BE2C (cell line): ENCODE results near the gene PINLYP.

Source experiments
- DNase-seq: peaks from one replicate; pipeline ENCODE4 v3.0.0-alpha.2; 2020
- H3K27me3 ChIP-seq: fragments of 250-450 bp; sonication (Bioruptor Pico); 2 replicates; pipeline ENCODE4 v1.5.1; 2020; ENCODE audit warnings: mild to moderate bottlenecking
- H3K36me3 ChIP-seq: fragments of 250-450 bp; sonication (Bioruptor Pico); 2 replicates; pipeline ENCODE4 v1.5.1; 2020; ENCODE audit warnings: mild to moderate bottlenecking
- H3K4me1 ChIP-seq: fragments of 250-450 bp; sonication (Bioruptor Pico); 2 replicates; pipeline ENCODE4 v1.5.1; 2020
- H3K4me3 ChIP-seq: 2 replicates; pipeline ENCODE4 v1.5.1; 2011; ENCODE audit warnings: low read depth, low read length
- H3K9me3 ChIP-seq: fragments of 250-450 bp; sonication (Bioruptor Pico); 2 replicates; pipeline ENCODE4 v1.5.1; 2020
- CTCF ChIP-seq: IDR thresholded peaks from 2 replicates; pipeline ENCODE4 v1.5.1; 2012; ENCODE audit warnings: mild to moderate bottlenecking, low read depth, low read length

PINLYP gene

GRCh38 chr19:43607238-43608205 is 31.9 kb downstream of the PINLYP start:
- Histone ChIP-seq H3K4me1 (no peaks in the 10 kb centered on the region), H3K27me3 (no peaks in the 10 kb centered on the region), H3K4me3 (no peak overlapping the region), H3K36me3 (peaks cover 35% of the 10 kb centered on the region), H3K9me3 (no peaks in the 10 kb centered on the region)
- no peak for DNase-seq
- no peak for TF ChIP-seq CTCF

DNA sequence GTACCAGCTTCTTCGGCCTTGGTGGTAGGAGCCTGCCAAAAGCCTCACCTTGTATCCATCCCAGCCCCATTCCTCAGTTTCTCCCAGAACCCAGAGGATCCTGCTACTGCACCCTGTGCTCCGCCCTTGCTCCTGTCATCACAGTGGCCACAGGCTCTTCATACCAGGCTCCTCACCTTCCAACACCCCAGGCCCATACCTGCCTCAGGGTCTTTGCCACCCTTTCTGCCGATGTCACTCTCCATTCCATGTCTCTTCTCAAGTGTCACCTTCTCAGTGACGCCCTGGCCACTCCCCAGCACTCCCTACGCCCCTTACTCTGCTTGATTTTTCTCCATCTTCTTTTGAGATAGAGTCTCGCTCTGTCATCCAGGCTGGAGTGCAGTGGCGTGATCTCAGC is 34.3 kb downstream of the PINLYP start:
- peaks cover 41% of the 10 kb centered on the region for H3K36me3 ChIP-seq
- DNase-seq: no peak

DNA sequence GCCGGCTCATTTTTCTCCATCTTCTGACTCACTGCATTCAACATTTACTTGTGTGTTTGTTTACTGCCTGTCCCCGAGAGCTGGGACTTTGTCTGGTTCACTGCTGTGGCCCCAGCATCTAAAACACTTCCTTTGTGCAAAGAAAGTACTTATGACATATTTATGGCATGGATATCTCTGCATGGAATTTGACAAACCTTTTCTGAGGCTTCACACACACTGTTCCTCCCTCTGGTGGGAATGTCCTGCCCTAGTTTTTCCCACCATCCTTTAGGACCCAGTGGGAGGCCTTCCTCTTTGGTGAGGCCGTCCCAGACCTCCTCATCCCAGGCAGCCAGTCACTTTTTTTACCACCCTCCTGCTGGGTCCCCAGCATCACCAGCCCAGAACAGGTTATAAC is 34.9 kb downstream of the PINLYP start:
- no peaks in the 10 kb centered on the region for H3K9me3 ChIP-seq
- no peak for TF ChIP-seq CTCF
- peaks cover 41% of the 10 kb centered on the region for H3K36me3 ChIP-seq
- no peak for DNase-seq
- no peaks in the 10 kb centered on the region for H3K4me1 ChIP-seq
- H3K4me3 ChIP-seq: no peak overlapping the region
- no peaks in the 10 kb centered on the region for H3K27me3 ChIP-seq

More for the DNA sequence above, 34.3 kb downstream of the PINLYP start:
- no peaks in the 10 kb centered on the region for H3K9me3 ChIP-seq
- H3K4me3 ChIP-seq: no peak overlapping the region
- no peaks in the 10 kb centered on the region for H3K27me3 ChIP-seq
- TF ChIP-seq CTCF: no peak
- H3K4me1 ChIP-seq: no peaks in the 10 kb centered on the region

DNA sequence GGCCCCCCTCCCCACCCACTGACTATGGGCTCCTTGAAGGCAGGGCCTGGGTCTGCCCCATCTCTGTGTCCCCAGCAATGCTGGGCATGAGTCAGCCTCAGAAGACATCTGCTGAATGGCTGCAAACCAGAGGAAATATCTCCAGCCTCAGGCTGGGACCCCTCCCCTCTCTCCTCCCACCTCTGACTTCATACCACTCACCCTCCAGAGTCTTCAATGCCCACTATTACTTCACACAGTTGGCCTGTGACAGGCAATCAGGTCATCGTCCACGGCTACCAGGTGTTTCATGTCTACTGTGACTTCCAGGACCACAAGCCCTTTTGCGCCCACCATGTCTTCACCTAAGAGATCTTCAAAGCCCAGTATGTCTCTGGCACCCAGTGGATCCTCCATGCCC is 36.2 kb downstream of the PINLYP start, which contains the start of gene SRRM5:
TSS of gene SRRM5 (plus strand) at position 301 of the 400 bp plus-strand sequence. CDS start at position 335, 34 bp downstream.
- no peak for TF ChIP-seq CTCF
- no peaks in the 10 kb centered on the region for H3K4me1 ChIP-seq
- no peak for DNase-seq
- no peak within 1 kb of the TSS for H3K4me3 ChIP-seq
- peaks cover 36% of the 10 kb centered on the region for H3K36me3 ChIP-seq
- no peaks in the 10 kb centered on the region for H3K9me3 ChIP-seq
- no peaks in the 10 kb centered on the region for H3K27me3 ChIP-seq

DNA sequence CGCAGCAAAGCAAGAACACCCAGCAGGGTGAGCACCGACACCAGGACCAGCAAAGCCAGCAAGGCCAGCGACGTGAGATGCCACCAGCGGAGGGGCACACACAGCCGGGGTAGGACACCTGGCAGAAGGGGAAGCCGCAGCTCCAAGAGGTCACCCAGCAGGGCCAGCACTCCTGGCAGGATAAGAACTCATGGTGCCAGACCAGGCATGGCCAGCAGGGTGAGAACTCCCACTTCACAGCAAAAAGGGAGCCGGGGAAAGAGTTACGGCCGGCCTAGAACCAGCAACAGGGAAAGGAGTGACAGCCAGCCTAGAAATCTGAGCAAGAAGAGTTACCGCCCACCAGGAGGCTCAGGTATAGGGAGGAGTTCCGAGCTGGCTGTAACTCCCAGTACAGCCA is 36.8 kb downstream of the PINLYP start:
- Histone ChIP-seq H3K4me1 (no peaks in the 10 kb centered on the region), H3K27me3 (no peaks in the 10 kb centered on the region), H3K4me3 (no peak overlapping the region), H3K9me3 (no peaks in the 10 kb centered on the region), H3K36me3 (peaks cover 32% of the 10 kb centered on the region)
- no peak for DNase-seq
- no peak for TF ChIP-seq CTCF

DNA sequence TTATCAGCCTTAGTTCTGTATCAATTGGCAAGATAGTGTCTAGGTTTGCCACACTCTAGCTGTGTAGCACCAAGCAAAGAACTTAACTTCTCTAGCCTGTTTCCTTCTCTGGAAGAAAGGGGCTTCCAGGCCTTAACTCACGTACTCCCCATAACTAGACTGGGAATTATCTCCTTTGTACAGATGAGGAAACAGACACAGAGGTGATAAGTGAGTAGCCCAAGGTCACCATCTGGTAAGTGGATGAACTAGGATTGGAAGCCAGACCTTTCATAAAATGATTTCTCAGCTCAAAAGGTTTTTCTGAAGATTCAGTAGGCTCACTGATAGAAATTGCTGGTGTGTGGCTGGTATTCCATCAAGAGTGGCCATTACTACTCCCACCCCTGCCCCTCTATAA is 40.7 kb downstream of the PINLYP start:
- peaks cover 22% of the 10 kb centered on the region for H3K36me3 ChIP-seq
- H3K4me1 ChIP-seq: no peaks in the 10 kb centered on the region
- no peaks in the 10 kb centered on the region for H3K9me3 ChIP-seq
- no peak overlapping the region for H3K4me3 ChIP-seq
- no peak for TF ChIP-seq CTCF
- H3K27me3 ChIP-seq: no peaks in the 10 kb centered on the region
- DNase-seq: no peak
